Measurements from ENCODE around the gene UBALD1.

- TF ChIP-seq POLR2A (IDR thresholded peaks at IDR 0.05; ENCODE audit: low read depth, low read length) (no peak), CTCF (IDR thresholded peaks at IDR 0.05; ENCODE audit: extremely low read depth in 1 of 2, insufficient read depth in 1 of 2, low read depth in 1 of 2, low read length in 2 of 2) (no peak), POLR2AphosphoS5 (IDR thresholded peaks at IDR 0.05; ENCODE audit: insufficient read depth, low read depth, low read length) (no peak), JUN (IDR thresholded peaks at IDR 0.05; ENCODE audit: borderline replicate concordance, insufficient read depth, insufficient read length, low read depth) (no peak), FOS (IDR thresholded peaks at IDR 0.05; ENCODE audit: borderline replicate concordance, insufficient read depth, low read length) (no peak), EZH2 (IDR thresholded peaks at IDR 0.05; ENCODE audit: borderline replicate concordance, low read depth, low read length, severe bottlenecking) (no peak), MYC (IDR thresholded peaks at IDR 0.05; ENCODE audit: low read depth, low read length) (no peak)
- TF ChIP-seq, protein P1, sequence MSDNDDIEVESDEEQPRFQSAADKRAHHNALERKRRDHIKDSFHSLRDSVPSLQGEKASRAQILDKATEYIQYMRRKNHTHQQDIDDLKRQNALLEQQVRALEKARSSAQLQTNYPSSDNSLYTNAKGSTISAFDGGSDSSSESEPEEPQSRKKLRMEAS (IDR thresholded peaks at IDR 0.05; ENCODE audit: insufficient read depth, insufficient read length): no peak
Observed at GRCh38 chr16:4628283-4628682, 13.6 kb upstream of the UBALD1 start.
